Endothelial cell (in vitro differentiated cells): ENCODE data around the gene PTPRN2. TPM values are rescaled to one million over a fixed set of nuclear protein-coding genes. Genes with fewer than 3 reads are reported as not detected.

Source experiments
- DNase-seq: peaks from one replicate; pipeline ENCODE4 v3.0.0; 2021; ENCODE audit warnings: low spot score
- H3K27ac Mint-ChIP-seq: one replicate; pipeline ENCODE4 v1.8.0; 2021; ENCODE audit warnings: mixed read lengths, inconsistent platforms; ENCODE audit not compliant: unreplicated experiment
- H3K27me3 Mint-ChIP-seq: one replicate; pipeline ENCODE4 v1.8.0; 2021; ENCODE audit warnings: mild to moderate bottlenecking, moderate library complexity, mixed read lengths, inconsistent platforms; ENCODE audit not compliant: unreplicated experiment
- H3K36me3 Mint-ChIP-seq: one replicate; pipeline ENCODE4 v1.8.0; 2021; ENCODE audit warnings: mild to moderate bottlenecking, low read depth, mixed read lengths, inconsistent platforms; ENCODE audit not compliant: unreplicated experiment
- H3K4me1 Mint-ChIP-seq: one replicate; pipeline ENCODE4 v1.8.0; 2021; ENCODE audit warnings: mild to moderate bottlenecking, mixed read lengths, inconsistent platforms; ENCODE audit not compliant: unreplicated experiment
- H3K4me3 Mint-ChIP-seq: one replicate; pipeline ENCODE4 v1.8.0; 2021; ENCODE audit warnings: mild to moderate bottlenecking, mixed read lengths, inconsistent platforms; ENCODE audit not compliant: unreplicated experiment
- H3K9me3 Mint-ChIP-seq: one replicate; pipeline ENCODE4 v1.8.0; 2021; ENCODE audit warnings: mixed read lengths, inconsistent platforms; ENCODE audit not compliant: unreplicated experiment
- total RNA-seq: library from RNA; stranded (reverse); fragmentation: NEBNext Ultra II Directional; extraction: Animal tissue kit (Norgen Biotek cat#: 25700); gene quantifications from one replicate; pipeline ENCODE4 v1.2.1, GENCODE V29; 2021; ENCODE audit not compliant: unreplicated experiment
- TF ChIP-seq, protein P1 (sequence below): fragments of 200-600 bp; sonication (generic); IDR thresholded peaks from one replicate; pipeline ENCODE4 v1.5.0; 2021; ENCODE audit warnings: antibody characterized with exemption; ENCODE audit not compliant: unreplicated experiment

PTPRN2 gene
- total RNA-seq, 1 donor from 2014 or later = 0.18 TPM

GRCh38 chr7:158416283-158416933 lies 171.2 kb downstream of the PTPRN2 start:
- peaks cover 17% of the 10 kb centered on the region for H3K27me3 Mint-ChIP-seq
- H3K4me3 Mint-ChIP-seq = no peak overlapping the region
- no peak overlapping the region for H3K27ac Mint-ChIP-seq
- TF ChIP-seq, protein P1, sequence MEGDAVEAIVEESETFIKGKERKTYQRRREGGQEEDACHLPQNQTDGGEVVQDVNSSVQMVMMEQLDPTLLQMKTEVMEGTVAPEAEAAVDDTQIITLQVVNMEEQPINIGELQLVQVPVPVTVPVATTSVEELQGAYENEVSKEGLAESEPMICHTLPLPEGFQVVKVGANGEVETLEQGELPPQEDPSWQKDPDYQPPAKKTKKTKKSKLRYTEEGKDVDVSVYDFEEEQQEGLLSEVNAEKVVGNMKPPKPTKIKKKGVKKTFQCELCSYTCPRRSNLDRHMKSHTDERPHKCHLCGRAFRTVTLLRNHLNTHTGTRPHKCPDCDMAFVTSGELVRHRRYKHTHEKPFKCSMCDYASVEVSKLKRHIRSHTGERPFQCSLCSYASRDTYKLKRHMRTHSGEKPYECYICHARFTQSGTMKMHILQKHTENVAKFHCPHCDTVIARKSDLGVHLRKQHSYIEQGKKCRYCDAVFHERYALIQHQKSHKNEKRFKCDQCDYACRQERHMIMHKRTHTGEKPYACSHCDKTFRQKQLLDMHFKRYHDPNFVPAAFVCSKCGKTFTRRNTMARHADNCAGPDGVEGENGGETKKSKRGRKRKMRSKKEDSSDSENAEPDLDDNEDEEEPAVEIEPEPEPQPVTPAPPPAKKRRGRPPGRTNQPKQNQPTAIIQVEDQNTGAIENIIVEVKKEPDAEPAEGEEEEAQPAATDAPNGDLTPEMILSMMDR = no peak
- peaks cover 48% of the 10 kb centered on the region for H3K9me3 Mint-ChIP-seq
- H3K4me1 Mint-ChIP-seq = peaks cover 2% of the 10 kb centered on the region
- DNase-seq = no peak
- H3K36me3 Mint-ChIP-seq = peaks cover 16% of the 10 kb centered on the region

DNA sequence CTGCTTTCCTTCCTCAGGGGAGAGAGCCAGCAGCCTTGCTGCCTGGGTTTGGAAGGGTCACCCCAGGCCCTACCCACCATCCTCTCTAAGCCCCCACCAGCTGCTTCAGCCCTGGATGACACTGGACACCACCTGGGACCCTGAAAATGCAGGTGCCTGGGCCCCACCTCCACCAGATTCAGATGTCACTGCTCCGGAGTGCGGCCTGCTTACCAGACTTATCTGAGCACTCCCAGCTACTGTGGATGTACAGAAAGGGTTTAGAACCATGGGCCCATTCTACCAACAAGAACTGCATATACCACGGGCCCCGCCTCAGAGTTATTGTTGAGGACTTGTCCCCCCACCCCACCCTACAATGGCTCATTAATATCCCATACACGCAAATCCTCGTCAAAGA lies 172.3 kb downstream of the PTPRN2 start:
- DNase-seq = no peak
- Mint-ChIP-seq H3K36me3 (peaks cover 16% of the 10 kb centered on the region), H3K4me3 (no peak overlapping the region), H3K27ac (no peak overlapping the region), H3K27me3 (peaks cover 20% of the 10 kb centered on the region), H3K4me1 (peaks cover 2% of the 10 kb centered on the region), H3K9me3 (peaks cover 54% of the 10 kb centered on the region)
- TF ChIP-seq, protein P1 = no peak

DNA sequence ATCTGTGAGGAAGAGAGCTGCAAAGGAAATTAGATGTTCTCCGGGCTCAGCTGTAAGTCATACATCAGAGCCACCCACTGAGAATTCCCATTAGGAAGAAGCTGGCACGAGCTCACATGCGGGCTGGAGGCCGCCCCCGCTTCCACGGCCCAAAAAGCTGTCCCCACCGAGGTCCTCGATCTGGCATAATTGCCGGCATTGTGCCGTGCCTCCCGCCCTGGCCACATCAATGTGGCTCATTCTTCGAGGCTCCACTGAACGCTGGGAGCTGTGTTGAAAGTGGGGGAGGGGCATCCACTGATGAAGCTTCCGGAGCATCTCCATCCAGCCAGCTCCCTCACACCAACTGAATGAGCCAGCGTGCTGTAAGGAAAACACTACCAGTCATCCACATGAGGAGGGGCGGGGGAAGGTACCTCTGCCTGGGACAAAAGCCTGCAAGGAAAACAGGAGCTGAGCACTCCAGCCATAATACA lies 173.1 kb downstream of the PTPRN2 start:
- H3K4me3 Mint-ChIP-seq = no peak overlapping the region
- H3K27me3 Mint-ChIP-seq = peaks cover 21% of the 10 kb centered on the region
- H3K9me3 Mint-ChIP-seq = peaks cover 56% of the 10 kb centered on the region
- TF ChIP-seq, protein P1 = no peak
- no peak overlapping the region for H3K27ac Mint-ChIP-seq
- H3K4me1 Mint-ChIP-seq = peaks cover 2% of the 10 kb centered on the region
- peaks cover 16% of the 10 kb centered on the region for H3K36me3 Mint-ChIP-seq
- DNase-seq = no peak

DNA sequence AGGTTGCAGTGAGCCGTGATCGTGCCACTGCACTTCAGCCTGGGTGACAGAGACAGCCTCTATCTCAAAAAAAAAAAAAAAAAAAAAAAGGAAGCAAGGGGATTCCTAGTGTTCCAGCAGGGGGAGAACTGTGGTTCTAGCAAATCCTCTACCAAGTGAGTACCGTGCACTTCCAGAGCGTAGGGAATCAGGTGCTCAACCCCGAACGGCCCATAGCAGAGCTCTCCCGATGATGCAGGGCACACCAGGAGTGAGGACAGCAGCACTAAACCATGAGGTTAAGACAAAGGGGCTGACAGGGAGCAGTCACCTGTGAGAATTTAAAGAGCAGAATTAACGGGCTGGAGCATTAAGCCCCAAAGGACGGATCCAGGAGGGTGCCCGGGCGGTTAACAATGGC lies 173.6 kb downstream of the PTPRN2 start:
- Mint-ChIP-seq H3K9me3 (peaks cover 58% of the 10 kb centered on the region), H3K27ac (no peak overlapping the region), H3K4me1 (peaks cover 2% of the 10 kb centered on the region), H3K4me3 (no peak overlapping the region), H3K36me3 (peaks cover 16% of the 10 kb centered on the region), H3K27me3 (peaks cover 21% of the 10 kb centered on the region)
- no peak for DNase-seq
- TF ChIP-seq, protein P1 = no peak

- TF ChIP-seq, protein P1 = no peak
- Mint-ChIP-seq H3K4me3 (no peak overlapping the region), H3K27ac (no peak overlapping the region), H3K9me3 (peaks cover 47% of the 10 kb centered on the region), H3K36me3 (peaks cover 6% of the 10 kb centered on the region), H3K4me1 (peaks cover 2% of the 10 kb centered on the region), H3K27me3 (peaks cover 17% of the 10 kb centered on the region)
- DNase-seq = no peak
Measured at GRCh38 chr7:158411232-158411950, 176.2 kb downstream of the PTPRN2 start.
